Measurements from ENCODE around the gene NARS2. TPM values are rescaled to one million over a fixed set of nuclear protein-coding genes. Genes with fewer than 3 reads are reported as not detected.

Gene NARS2
- total RNA-seq, 4 donors from 2014 or later, result 12.9 to 29.1 (median 18.7) TPM

DNA sequence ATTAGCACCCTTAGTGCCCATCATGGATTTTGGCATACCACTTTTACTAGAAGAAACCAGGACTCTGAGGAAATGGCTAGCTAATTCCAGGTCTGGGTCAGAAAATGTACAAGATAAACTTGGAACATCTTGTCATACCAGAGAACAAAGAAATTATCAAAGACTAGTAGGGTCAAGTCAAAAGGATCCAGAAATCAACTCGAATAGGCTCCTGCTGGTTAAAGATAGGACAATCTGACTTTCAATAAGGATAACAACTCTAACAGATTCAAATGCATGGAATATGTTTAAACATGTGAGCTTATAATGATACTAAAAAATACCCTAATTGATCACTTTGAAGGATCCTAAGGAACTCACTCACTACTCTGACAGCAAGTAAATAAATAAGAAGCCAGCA lies 175.9 kb downstream of the NARS2 start:
- intact Hi-C loops (cut with DNase I; ENCODE audit: low total_unique reads) (no loop called here), in situ Hi-C loops (cut with MboI; ENCODE audit: low sequenced_read_pairs in 4 of 4) (no loop called here)
- DNase-seq (no peak), ATAC-seq (no peak)
- no peak overlapping the region for H3K4me3 ChIP-seq
- peaks cover 0 to under 1% of the 10 kb centered on the region in 2 donors for H3K4me1 ChIP-seq
- H3K27me3 ChIP-seq, result no peaks in the 10 kb centered on the region
- H3K9me3 ChIP-seq, result no peaks in the 10 kb centered on the region
- TF ChIP-seq, protein P1, sequence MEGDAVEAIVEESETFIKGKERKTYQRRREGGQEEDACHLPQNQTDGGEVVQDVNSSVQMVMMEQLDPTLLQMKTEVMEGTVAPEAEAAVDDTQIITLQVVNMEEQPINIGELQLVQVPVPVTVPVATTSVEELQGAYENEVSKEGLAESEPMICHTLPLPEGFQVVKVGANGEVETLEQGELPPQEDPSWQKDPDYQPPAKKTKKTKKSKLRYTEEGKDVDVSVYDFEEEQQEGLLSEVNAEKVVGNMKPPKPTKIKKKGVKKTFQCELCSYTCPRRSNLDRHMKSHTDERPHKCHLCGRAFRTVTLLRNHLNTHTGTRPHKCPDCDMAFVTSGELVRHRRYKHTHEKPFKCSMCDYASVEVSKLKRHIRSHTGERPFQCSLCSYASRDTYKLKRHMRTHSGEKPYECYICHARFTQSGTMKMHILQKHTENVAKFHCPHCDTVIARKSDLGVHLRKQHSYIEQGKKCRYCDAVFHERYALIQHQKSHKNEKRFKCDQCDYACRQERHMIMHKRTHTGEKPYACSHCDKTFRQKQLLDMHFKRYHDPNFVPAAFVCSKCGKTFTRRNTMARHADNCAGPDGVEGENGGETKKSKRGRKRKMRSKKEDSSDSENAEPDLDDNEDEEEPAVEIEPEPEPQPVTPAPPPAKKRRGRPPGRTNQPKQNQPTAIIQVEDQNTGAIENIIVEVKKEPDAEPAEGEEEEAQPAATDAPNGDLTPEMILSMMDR (IDR thresholded peaks at IDR 0.05 in 4 of 5, conservative IDR thresholded peaks at IDR 0.05 in 1 of 5), result no peak
- TF ChIP-seq POLR2A (IDR thresholded peaks at IDR 0.05), result no peak
- peaks cover 0 to 3% of the 10 kb centered on the region in 2 donors for H3K36me3 ChIP-seq
- H3K27ac ChIP-seq, result no peak overlapping the region

DNA sequence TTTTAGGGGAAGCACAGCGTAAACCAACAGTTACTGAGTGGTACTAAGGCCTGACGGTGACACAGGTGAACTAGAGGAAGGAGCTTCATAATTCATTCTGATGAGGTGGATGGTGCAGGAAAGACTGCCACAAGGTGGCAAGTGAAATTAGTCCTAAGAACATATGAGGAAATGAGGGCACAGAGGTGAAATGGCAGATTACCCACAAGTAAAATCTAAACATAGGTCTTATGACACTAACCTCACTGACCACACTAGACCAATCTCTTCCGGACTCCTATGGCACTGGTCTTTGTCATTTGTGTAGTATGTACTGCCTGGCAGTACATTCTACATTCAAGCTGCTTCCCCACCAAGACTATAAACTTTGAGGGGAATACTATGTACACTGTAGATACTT lies 177.3 kb downstream of the NARS2 start:
- Histone ChIP-seq H3K36me3 (peaks cover 0 to 3% of the 10 kb centered on the region in 2 donors), H3K4me3 (no peak overlapping the region), H3K27me3 (no peaks in the 10 kb centered on the region), H3K27ac (peak overlapping the region in 1 of 4 donors; percentile 17), H3K4me1 (peaks cover 5 to 7% of the 10 kb centered on the region in 2 donors), H3K9me3 (no peaks in the 10 kb centered on the region)
- in situ Hi-C loops (cut with MboI; ENCODE audit: low sequenced_read_pairs in 4 of 4), result no loop called here
- no peak for ATAC-seq
- no peak for TF ChIP-seq POLR2A (IDR thresholded peaks at IDR 0.05)
- TF ChIP-seq, protein P1 (IDR thresholded peaks at IDR 0.05 in 4 of 5, conservative IDR thresholded peaks at IDR 0.05 in 1 of 5), result no peak
- DNase-seq, result no peak
- intact Hi-C loops (cut with DNase I; ENCODE audit: low total_unique reads), result no loop called here

DNA sequence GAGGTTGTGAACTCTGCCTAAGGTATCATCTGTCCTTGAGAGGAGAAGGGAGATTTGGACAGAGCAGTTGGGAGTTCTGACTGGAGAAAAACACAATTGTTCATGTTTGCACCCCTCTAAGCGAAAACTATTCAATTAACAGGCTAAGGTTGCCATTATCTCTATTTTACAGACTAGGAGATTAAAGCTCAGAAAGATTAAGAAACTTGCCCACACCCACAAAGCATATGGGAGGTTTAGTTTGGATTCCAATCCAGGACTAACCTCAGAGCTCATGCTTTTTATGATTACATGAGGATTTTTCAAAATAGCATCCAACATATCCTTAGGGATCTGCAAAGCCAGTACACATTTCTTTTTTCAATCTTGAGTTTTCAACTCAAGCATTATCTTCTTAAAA lies 179.1 kb downstream of the NARS2 start:
- intact Hi-C loops (cut with DNase I; ENCODE audit: low total_unique reads) (no loop called here), in situ Hi-C loops (cut with MboI; ENCODE audit: low sequenced_read_pairs in 4 of 4) (no loop called here)
- Histone ChIP-seq H3K27me3 (no peaks in the 10 kb centered on the region), H3K36me3 (no peaks in the 10 kb centered on the region), H3K4me3 (no peak overlapping the region), H3K27ac (no peak overlapping the region), H3K9me3 (no peaks in the 10 kb centered on the region), H3K4me1 (peaks cover 5 to 7% of the 10 kb centered on the region in 2 donors)
- ATAC-seq, result no peak
- no peak for DNase-seq
- no peak for TF ChIP-seq POLR2A (IDR thresholded peaks at IDR 0.05)
- TF ChIP-seq, protein P1 (IDR thresholded peaks at IDR 0.05 in 4 of 5, conservative IDR thresholded peaks at IDR 0.05 in 1 of 5), result no peak

DNA sequence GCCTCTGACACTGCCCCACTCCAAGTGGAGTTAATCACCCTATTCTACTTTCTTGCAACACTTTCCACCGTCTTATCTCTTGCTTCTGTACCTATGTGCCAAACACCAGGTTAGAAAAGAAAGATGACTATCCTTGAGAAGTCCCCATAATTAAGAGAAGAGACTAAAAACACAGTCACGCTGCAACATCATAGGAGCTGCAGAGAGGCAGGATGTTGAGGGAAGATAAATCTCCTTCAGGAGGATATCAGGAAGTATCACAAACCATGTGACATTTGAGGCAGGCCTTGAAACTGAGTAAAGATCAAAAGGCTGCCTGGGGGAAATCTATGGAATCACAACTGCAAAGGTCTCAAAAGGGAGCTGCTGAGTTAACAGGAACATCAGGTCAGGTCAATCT lies 181.8 kb downstream of the NARS2 start:
- in situ Hi-C loops (cut with MboI; ENCODE audit: low sequenced_read_pairs in 4 of 4) (no loop called here), intact Hi-C loops (cut with DNase I; ENCODE audit: low total_unique reads) (no loop called here)
- Histone ChIP-seq H3K4me3 (no peak overlapping the region), H3K4me1 (peaks cover 5 to 7% of the 10 kb centered on the region in 2 donors), H3K27ac (no peak overlapping the region), H3K9me3 (no peaks in the 10 kb centered on the region), H3K27me3 (no peaks in the 10 kb centered on the region), H3K36me3 (no peaks in the 10 kb centered on the region)
- DNase-seq, result no peak
- no peak for ATAC-seq
- no peak for TF ChIP-seq POLR2A (IDR thresholded peaks at IDR 0.05)
- TF ChIP-seq, protein P1 (IDR thresholded peaks at IDR 0.05 in 4 of 5, conservative IDR thresholded peaks at IDR 0.05 in 1 of 5), result no peak

DNA sequence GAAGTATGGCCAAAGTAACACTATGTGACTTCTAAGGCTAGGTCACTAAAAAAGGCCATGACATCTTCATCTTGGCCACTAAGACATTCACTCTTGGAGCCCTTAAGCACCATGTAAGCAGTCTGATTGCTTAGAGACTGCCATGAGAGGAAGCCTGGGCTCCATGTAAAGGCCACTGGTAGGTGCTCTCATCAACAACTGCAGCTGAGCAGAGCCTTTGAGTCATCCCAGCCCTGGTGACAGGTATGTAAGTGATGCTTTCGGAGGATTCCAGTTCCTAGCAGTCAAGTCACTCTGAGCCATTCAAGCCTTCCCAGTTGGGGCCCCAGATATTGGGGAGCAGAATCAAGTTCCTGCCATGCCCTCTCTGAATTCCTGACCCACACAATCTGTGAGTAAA lies 183.2 kb downstream of the NARS2 start:
- Histone ChIP-seq H3K4me1 (peaks cover 5 to 7% of the 10 kb centered on the region in 2 donors), H3K27ac (no peak overlapping the region), H3K36me3 (no peaks in the 10 kb centered on the region), H3K27me3 (no peaks in the 10 kb centered on the region), H3K9me3 (no peaks in the 10 kb centered on the region), H3K4me3 (no peak overlapping the region)
- TF ChIP-seq, protein P1 (IDR thresholded peaks at IDR 0.05 in 4 of 5, conservative IDR thresholded peaks at IDR 0.05 in 1 of 5), result no peak
- TF ChIP-seq POLR2A (IDR thresholded peaks at IDR 0.05), result no peak
- no peak for DNase-seq
- intact Hi-C loops (cut with DNase I; ENCODE audit: low total_unique reads) (no loop called here), in situ Hi-C loops (cut with MboI; ENCODE audit: low sequenced_read_pairs in 4 of 4) (no loop called here)
- ATAC-seq, result no peak
